HepG2 (cell line): ENCODE data around the gene GNL1. TPM values are rescaled to one million over a fixed set of nuclear protein-coding genes. Genes with fewer than 3 reads are reported as not detected.

Experiments
- CHCHD3 ChIP-seq: sonication (generic); formaldehyde crosslinking; IDR thresholded peaks from 2 replicates; pipeline ENCODE4 v1.8.0; 2022; ENCODE audit warnings: mild to moderate bottlenecking, missing genetic modification reagents, moderate library complexity
- MAF1 ChIP-seq: sonication (generic); formaldehyde crosslinking; IDR thresholded peaks from 2 replicates; pipeline ENCODE4 v1.5.0; 2020; ENCODE audit warnings: missing genetic modification reagents, borderline replicate concordance
- MXD4 ChIP-seq: IDR thresholded peaks from 2 replicates; pipeline ENCODE4 v1.6.1; 2016; ENCODE audit warnings: mild to moderate bottlenecking, missing biosample characterization, missing genetic modification reagents
- NFIB ChIP-seq: sonication (generic); formaldehyde crosslinking; IDR thresholded peaks from 2 replicates; pipeline ENCODE4 v1.9.0; 2021; ENCODE audit warnings: missing genetic modification reagents, mild to moderate bottlenecking, borderline replicate concordance
- PATZ1 ChIP-seq: sonication (generic); formaldehyde crosslinking; IDR thresholded peaks from 2 replicates; pipeline ENCODE4 v1.4.0; 2020; ENCODE audit warnings: missing genetic modification reagents
- POGZ ChIP-seq: sonication (generic); formaldehyde crosslinking; IDR thresholded peaks from 2 replicates; pipeline ENCODE4 v1.4.0; 2020; ENCODE audit warnings: mild to moderate bottlenecking, missing genetic modification reagents
- TAF1 ChIP-seq: sonication (generic); formaldehyde crosslinking; IDR thresholded peaks from 2 replicates; pipeline ENCODE4 v1.4.0; 2020; ENCODE audit warnings: missing genetic modification reagents
- ZBTB3 ChIP-seq: sonication (generic); formaldehyde crosslinking; IDR thresholded peaks from 2 replicates; pipeline ENCODE4 v1.4.0; 2020; ENCODE audit warnings: low read depth, mild to moderate bottlenecking, moderate library complexity, missing genetic modification reagents, borderline replicate concordance
- ZC3H13 ChIP-seq: sonication (generic); formaldehyde crosslinking; IDR thresholded peaks from 2 replicates; pipeline ENCODE4 v1.8.1; 2023; ENCODE audit warnings: mild to moderate bottlenecking, missing genetic modification reagents, moderate library complexity
- ZGPAT ChIP-seq: IDR thresholded peaks from 2 replicates; pipeline ENCODE4 v1.6.1; 2016; ENCODE audit warnings: mild to moderate bottlenecking
- ZNF143 ChIP-seq: sonication (generic); formaldehyde crosslinking; IDR thresholded peaks from 2 replicates; pipeline ENCODE4 v1.4.0; 2020; ENCODE audit warnings: missing genetic modification reagents
- ZNF333 ChIP-seq: sonication (generic); formaldehyde crosslinking; IDR thresholded peaks from 2 replicates; pipeline ENCODE4 v1.4.0; 2020; ENCODE audit warnings: mild to moderate bottlenecking, missing genetic modification reagents, borderline replicate concordance
- ZNF691 ChIP-seq: sonication (generic); formaldehyde crosslinking; IDR thresholded peaks from 2 replicates; pipeline ENCODE4 v1.4.0; 2020; ENCODE audit warnings: missing genetic modification reagents, low read depth, mild to moderate bottlenecking, borderline replicate concordance
- polyA plus RNA-seq, 8 experiments: library from polyadenylated mRNA; depleted of rRNA in 3 of 8; stranded (reverse) in 7 of 8; unstranded in 1 of 8; fragments of >200 nt; fragmentation: Illumina TruSeq in 4 of 8; extraction: Trizol in 4 of 8; gene quantifications; 2 replicates each; pipeline versions ENCODE4 v1.2.1 to v1.2.3, GENCODE V29; 2011 to 2016; ENCODE audit warnings: low read depth in 4 of 8, missing spikeins in 1 of 8, mixed read lengths in 1 of 8; ENCODE audit not compliant: insufficient read depth in 1 of 8
- total RNA-seq, 5 experiments: library from RNA; depleted of rRNA; stranded (reverse); fragments of >200 nt; fragmentation: Illumina TruSeq; extraction: Trizol; gene quantifications; 2 replicates each; pipeline ENCODE4 v1.2.3, GENCODE V29; 2016; ENCODE audit warnings: low read depth in 1 of 5
- TF ChIP-seq, protein P1 (sequence below): sonication (generic); formaldehyde crosslinking; IDR thresholded peaks from 2 replicates; pipeline ENCODE4 v1.4.0; 2020; ENCODE audit warnings: mild to moderate bottlenecking, missing genetic modification reagents
- TF ChIP-seq, protein P2 (sequence below): sonication (generic); formaldehyde crosslinking; IDR thresholded peaks from 2 replicates; pipeline ENCODE4 v1.5.1; 2020; ENCODE audit warnings: mild to moderate bottlenecking, missing genetic modification reagents, borderline replicate concordance

GNL1 gene
- total and polyA plus RNA-seq, 2 of the 13 experiments (the other 11 are each of a cell fraction or from before 2014, with no cell fraction given) = 35.0 to 55.6 TPM

GRCh38 chr6:30515944-30516753 lies 40.1 kb downstream of the GNL1 start (continued):
- TF ChIP-seq ZNF691 (CRISPR knock-in tag) = 0 out of 2 replicates have a peak, but pooled peaks have one; percentile 25
- TF ChIP-seq MAF1 = 0 out of 2 replicates have a peak, but pooled peaks have one; percentile 63
- TF ChIP-seq NFIB = no peak
- TF ChIP-seq, protein P1, sequence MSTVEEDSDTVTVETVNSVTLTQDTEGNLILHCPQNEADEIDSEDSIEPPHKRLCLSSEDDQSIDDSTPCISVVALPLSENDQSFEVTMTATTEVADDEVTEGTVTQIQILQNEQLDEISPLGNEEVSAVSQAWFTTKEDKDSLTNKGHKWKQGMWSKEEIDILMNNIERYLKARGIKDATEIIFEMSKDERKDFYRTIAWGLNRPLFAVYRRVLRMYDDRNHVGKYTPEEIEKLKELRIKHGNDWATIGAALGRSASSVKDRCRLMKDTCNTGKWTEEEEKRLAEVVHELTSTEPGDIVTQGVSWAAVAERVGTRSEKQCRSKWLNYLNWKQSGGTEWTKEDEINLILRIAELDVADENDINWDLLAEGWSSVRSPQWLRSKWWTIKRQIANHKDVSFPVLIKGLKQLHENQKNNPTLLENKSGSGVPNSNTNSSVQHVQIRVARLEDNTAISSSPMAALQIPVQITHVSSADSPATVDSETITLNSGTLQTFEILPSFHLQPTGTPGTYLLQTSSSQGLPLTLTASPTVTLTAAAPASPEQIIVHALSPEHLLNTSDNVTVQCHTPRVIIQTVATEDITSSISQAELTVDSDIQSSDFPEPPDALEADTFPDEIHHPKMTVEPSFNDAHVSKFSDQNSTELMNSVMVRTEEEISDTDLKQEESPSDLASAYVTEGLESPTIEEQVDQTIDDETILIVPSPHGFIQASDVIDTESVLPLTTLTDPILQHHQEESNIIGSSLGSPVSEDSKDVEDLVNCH (CRISPR knock-in tag) = no peak; the same call in 1 of the 2 replicates
- TF ChIP-seq ZGPAT (CRISPR knock-in tag) = peak; percentile 89
- peak; percentile 90 for TF ChIP-seq TAF1
- peak; percentile 60; the same call in 1 of the 2 replicates for TF ChIP-seq ZC3H13
- peak; percentile 92 for TF ChIP-seq POGZ (CRISPR knock-in tag)
- TF ChIP-seq, protein P2, sequence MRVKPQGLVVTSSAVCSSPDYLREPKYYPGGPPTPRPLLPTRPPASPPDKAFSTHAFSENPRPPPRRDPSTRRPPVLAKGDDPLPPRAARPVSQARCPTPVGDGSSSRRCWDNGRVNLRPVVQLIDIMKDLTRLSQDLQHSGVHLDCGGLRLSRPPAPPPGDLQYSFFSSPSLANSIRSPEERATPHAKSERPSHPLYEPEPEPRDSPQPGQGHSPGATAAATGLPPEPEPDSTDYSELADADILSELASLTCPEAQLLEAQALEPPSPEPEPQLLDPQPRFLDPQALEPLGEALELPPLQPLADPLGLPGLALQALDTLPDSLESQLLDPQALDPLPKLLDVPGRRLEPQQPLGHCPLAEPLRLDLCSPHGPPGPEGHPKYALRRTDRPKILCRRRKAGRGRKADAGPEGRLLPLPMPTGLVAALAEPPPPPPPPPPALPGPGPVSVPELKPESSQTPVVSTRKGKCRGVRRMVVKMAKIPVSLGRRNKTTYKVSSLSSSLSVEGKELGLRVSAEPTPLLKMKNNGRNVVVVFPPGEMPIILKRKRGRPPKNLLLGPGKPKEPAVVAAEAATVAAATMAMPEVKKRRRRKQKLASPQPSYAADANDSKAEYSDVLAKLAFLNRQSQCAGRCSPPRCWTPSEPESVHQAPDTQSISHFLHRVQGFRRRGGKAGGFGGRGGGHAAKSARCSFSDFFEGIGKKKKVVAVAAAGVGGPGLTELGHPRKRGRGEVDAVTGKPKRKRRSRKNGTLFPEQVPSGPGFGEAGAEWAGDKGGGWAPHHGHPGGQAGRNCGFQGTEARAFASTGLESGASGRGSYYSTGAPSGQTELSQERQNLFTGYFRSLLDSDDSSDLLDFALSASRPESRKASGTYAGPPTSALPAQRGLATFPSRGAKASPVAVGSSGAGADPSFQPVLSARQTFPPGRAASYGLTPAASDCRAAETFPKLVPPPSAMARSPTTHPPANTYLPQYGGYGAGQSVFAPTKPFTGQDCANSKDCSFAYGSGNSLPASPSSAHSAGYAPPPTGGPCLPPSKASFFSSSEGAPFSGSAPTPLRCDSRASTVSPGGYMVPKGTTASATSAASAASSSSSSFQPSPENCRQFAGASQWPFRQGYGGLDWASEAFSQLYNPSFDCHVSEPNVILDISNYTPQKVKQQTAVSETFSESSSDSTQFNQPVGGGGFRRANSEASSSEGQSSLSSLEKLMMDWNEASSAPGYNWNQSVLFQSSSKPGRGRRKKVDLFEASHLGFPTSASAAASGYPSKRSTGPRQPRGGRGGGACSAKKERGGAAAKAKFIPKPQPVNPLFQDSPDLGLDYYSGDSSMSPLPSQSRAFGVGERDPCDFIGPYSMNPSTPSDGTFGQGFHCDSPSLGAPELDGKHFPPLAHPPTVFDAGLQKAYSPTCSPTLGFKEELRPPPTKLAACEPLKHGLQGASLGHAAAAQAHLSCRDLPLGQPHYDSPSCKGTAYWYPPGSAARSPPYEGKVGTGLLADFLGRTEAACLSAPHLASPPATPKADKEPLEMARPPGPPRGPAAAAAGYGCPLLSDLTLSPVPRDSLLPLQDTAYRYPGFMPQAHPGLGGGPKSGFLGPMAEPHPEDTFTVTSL = peak; percentile 90; the same call in 1 of the 2 replicates
- 0 out of 2 replicates have a peak, but pooled peaks have one; percentile 17 for TF ChIP-seq CHCHD3 (CRISPR knock-in tag)
- 0 out of 2 replicates have a peak, but pooled peaks have one; percentile 7 for TF ChIP-seq ZNF143
- TF ChIP-seq ZBTB3 = no peak
- no peak for TF ChIP-seq ZNF333 (CRISPR knock-in tag)
- peak; percentile 31; the same call in 1 of the 2 replicates for TF ChIP-seq PATZ1 (CRISPR knock-in tag)
- 0 out of 2 replicates have a peak, but pooled peaks have one; percentile 30 for TF ChIP-seq MXD4 (CRISPR knock-in tag)
